Thyroid gland (tissue), 4 donors: ENCODE results near the gene MAD1L1. TPM values are rescaled to one million over a fixed set of nuclear protein-coding genes. Genes with fewer than 3 reads are reported as not detected.

Experiments used
- DNase-seq, 2 donors: peaks; one replicate each; pipeline ENCODE4 v3.0.0-alpha.2; 2019
- H3K27ac ChIP-seq, 3 donors: fragments of 200-600 bp; sonication (generic); 1 replicate in 2 of 3; 2 replicates in 1 of 3; pipeline ENCODE4 v1.5.1; 2016 to 2019; ENCODE audit warnings: mild to moderate bottlenecking in 1 of 3, moderate library complexity in 1 of 3
- H3K27me3 ChIP-seq: fragments of 200-600 bp; sonication (generic); one replicate; pipeline ENCODE4 v1.5.1; 2019
- H3K36me3 ChIP-seq, 2 donors: fragments of 200-600 bp; sonication (generic); one replicate each; pipeline ENCODE4 v1.5.1; 2016 to 2019
- H3K4me1 ChIP-seq, 2 donors: fragments of 200-600 bp; sonication (generic); one replicate each; pipeline ENCODE4 v1.5.1; 2017 to 2019
- H3K4me3 ChIP-seq, 3 donors: fragments of 200-600 bp; sonication (generic); replicated peaks in 1 of 3; 1 replicate in 2 of 3; 2 replicates in 1 of 3; pipeline ENCODE4 v1.5.1; 2016; ENCODE audit warnings: mild to moderate bottlenecking in 1 of 3
- H3K9me3 ChIP-seq: fragments of 200-600 bp; sonication (generic); one replicate; pipeline ENCODE4 v1.5.1; 2017
- POLR2A ChIP-seq, 2 donors: fragments of 450-650 bp; IDR thresholded peaks; one replicate each; pipeline ENCODE4 v1.6.1; 2017; ENCODE audit warnings: antibody characterized with exemption in 2 of 2, mild to moderate bottlenecking in 2 of 2, moderate library complexity in 1 of 2
- WGBS, 2 donors: methylation state at CpG; one replicate each; pipeline ENCODE4 v1.1.5; 2017; 5-methylcytosine and 5-hydroxymethylcytosine counted together
- intact Hi-C: fragments of 100-400 bp; cut with DNase I; formaldehyde crosslinking; loops from one replicate; pipeline ENCODE4 v1.15.1; 2023
- total RNA-seq, 4 donors: library from RNA; depleted of rRNA; stranded (reverse); fragments of >200 nt; gene quantifications; one replicate each; pipeline ENCODE4 v1.2.3, GENCODE V29; 2016
- TF ChIP-seq, protein P1 (sequence below), 6 experiments: fragments of 200-600 bp in 3 of 6; fragments of 450-650 bp in 3 of 6; sonication (generic) in 3 of 6; IDR thresholded peaks; one replicate each; pipeline ENCODE4 v1.5.1; 2016 to 2019; ENCODE audit warnings: antibody characterized with exemption in 6 of 6, mild to moderate bottlenecking in 2 of 6, inconsistent platforms in 1 of 6, moderate library complexity in 1 of 6

MAD1L1 gene
- total RNA-seq, 4 donors from 2014 or later = 27.4 to 38.6 (median 33.9) TPM

DNA sequence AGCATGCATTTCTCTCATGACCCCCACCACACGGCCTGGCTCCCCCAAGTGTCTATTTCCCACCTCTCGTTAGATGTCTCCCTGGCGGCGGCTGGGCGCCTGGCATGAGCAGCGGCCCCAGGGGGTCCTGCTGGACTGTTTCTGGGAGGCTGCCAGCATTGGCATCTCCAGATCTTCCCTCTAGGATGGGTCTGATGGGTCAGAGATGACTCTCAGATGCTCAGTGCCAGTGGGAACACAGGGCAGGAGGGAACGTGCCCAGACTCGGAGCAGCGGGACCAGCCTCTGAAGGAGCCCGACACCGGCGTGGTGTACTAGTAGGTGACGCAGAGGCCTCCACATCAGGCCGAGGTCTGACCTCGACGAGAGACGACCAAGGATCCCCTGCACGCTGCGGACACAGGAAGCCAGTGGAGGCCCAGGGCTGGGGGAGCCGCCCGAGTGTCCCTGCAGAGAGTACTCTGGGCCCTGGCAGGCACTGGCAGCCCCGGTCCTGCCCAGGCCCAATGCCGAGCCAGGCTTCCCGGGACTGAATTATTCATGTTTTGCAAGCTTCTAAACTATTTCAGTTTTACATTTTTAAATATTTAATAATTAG lies 323.8 kb downstream of the MAD1L1 start:
- no peaks in the 10 kb centered on the region for H3K36me3 ChIP-seq
- H3K4me1 ChIP-seq = no peaks in the 10 kb centered on the region
- no peaks in the 10 kb centered on the region for H3K27me3 ChIP-seq
- H3K27ac ChIP-seq = no peak overlapping the region
- H3K9me3 ChIP-seq = no peaks in the 10 kb centered on the region
- H3K4me3 ChIP-seq = no peak overlapping the region
- TF ChIP-seq, protein P1, sequence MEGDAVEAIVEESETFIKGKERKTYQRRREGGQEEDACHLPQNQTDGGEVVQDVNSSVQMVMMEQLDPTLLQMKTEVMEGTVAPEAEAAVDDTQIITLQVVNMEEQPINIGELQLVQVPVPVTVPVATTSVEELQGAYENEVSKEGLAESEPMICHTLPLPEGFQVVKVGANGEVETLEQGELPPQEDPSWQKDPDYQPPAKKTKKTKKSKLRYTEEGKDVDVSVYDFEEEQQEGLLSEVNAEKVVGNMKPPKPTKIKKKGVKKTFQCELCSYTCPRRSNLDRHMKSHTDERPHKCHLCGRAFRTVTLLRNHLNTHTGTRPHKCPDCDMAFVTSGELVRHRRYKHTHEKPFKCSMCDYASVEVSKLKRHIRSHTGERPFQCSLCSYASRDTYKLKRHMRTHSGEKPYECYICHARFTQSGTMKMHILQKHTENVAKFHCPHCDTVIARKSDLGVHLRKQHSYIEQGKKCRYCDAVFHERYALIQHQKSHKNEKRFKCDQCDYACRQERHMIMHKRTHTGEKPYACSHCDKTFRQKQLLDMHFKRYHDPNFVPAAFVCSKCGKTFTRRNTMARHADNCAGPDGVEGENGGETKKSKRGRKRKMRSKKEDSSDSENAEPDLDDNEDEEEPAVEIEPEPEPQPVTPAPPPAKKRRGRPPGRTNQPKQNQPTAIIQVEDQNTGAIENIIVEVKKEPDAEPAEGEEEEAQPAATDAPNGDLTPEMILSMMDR (IDR thresholded peaks at IDR 0.05) = no peak
- TF ChIP-seq POLR2A (IDR thresholded peaks at IDR 0.05) = no peak
- intact Hi-C loops = no loop called here
- WGBS, 2 donors = 85 to 87% methylated on average over 20 to 22 of the region's 24 CpGs
- DNase-seq = no peak

GRCh38 chr7:1907751-1908365 lies 324.9 kb downstream of the MAD1L1 start:
- H3K27me3 ChIP-seq = no peaks in the 10 kb centered on the region
- no peak for DNase-seq
- TF ChIP-seq, protein P1 (IDR thresholded peaks at IDR 0.05) = no peak
- TF ChIP-seq POLR2A (IDR thresholded peaks at IDR 0.05) = no peak
- no peaks in the 10 kb centered on the region for H3K4me1 ChIP-seq
- H3K36me3 ChIP-seq = no peaks in the 10 kb centered on the region
- H3K9me3 ChIP-seq = no peaks in the 10 kb centered on the region
- 92 to 97% methylated on average over 12 to 13 of the region's 22 CpGs for WGBS, 2 donors
- no peak overlapping the region for H3K4me3 ChIP-seq
- intact Hi-C loops = no loop called here
- H3K27ac ChIP-seq = no peak overlapping the region

GRCh38 chr7:1906988-1907745 lies 325.6 kb downstream of the MAD1L1 start:
- Histone ChIP-seq H3K4me1 (no peaks in the 10 kb centered on the region), H3K27ac (no peak overlapping the region), H3K36me3 (no peaks in the 10 kb centered on the region), H3K4me3 (no peak overlapping the region), H3K27me3 (no peaks in the 10 kb centered on the region), H3K9me3 (no peaks in the 10 kb centered on the region)
- intact Hi-C loops = no loop called here
- TF ChIP-seq POLR2A (IDR thresholded peaks at IDR 0.05) = no peak
- TF ChIP-seq, protein P1 (IDR thresholded peaks at IDR 0.05) = no peak
- 89 to 92% methylated on average over 21 to 24 of the region's 25 CpGs for WGBS, 2 donors
- DNase-seq = no peak

- WGBS, 2 donors = 96% methylated on average over 18 to 24 of the region's 25 CpGs
- no peak overlapping the region for H3K4me3 ChIP-seq
- no peaks in the 10 kb centered on the region for H3K4me1 ChIP-seq
- H3K9me3 ChIP-seq = no peaks in the 10 kb centered on the region
- no peaks in the 10 kb centered on the region for H3K27me3 ChIP-seq
- no peaks in the 10 kb centered on the region for H3K36me3 ChIP-seq
- no peak for DNase-seq
- intact Hi-C loops = no loop called here
- H3K27ac ChIP-seq = no peak overlapping the region
- TF ChIP-seq POLR2A (IDR thresholded peaks at IDR 0.05) = no peak
- TF ChIP-seq, protein P1 (IDR thresholded peaks at IDR 0.05) = no peak
Measured at GRCh38 chr7:1906087-1906830, 326.5 kb downstream of the MAD1L1 start.
